GM21786 (cell line): ENCODE results near the gene UGT1A10.
"Not testable (repeated sequence)": the region's sequence is repeated elsewhere in the genome, so short reads cannot be mapped to it uniquely, and the experiment has no call there.

Source experiments
- ATAC-seq: cut with Tn5 transposase; IDR thresholded peaks from one replicate; pipeline ENCODE4 v1.9.1; 2021; ENCODE audit not compliant: unreplicated experiment

The UGT1A10 gene

DNA sequence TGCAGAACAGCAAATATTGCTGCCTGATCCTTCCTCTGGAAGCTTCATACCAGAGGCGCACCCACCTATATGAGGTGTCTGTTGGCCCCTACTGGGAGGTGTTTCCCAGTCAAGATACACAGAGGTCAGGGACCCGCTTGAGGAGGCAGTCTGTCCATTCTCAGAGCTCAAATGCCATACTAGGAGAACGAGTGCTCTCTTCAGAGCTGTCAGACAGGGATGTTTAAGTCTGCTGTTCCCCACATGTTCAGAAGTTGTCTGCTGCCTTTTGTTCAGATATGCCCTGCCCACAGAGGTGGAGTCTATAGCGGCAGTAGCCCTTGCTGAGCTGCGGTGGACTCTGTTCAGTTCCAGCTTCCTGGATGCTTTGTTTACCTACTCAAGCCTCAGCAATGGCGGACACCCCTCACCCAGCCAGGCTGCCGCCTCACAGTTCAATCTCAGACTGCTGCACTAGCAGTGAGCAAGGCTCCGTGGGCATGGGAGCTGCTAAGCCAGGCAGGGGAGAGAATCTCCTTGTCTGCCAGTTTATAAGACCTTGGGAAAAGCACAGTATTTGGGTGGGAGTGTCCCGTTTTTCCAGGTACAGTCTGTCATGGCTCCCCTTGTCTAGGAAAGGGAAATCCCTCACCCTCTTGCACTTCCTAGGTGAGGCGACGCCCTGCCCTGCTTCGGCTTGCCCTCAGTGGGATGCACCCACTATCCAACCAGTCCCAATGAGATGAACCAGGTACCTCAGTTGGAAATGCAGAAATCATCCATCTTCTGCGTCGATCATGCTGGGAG lies 100.8 kb downstream of the UGT1A10 start:
- ATAC-seq, result not testable (repeated sequence)

DNA sequence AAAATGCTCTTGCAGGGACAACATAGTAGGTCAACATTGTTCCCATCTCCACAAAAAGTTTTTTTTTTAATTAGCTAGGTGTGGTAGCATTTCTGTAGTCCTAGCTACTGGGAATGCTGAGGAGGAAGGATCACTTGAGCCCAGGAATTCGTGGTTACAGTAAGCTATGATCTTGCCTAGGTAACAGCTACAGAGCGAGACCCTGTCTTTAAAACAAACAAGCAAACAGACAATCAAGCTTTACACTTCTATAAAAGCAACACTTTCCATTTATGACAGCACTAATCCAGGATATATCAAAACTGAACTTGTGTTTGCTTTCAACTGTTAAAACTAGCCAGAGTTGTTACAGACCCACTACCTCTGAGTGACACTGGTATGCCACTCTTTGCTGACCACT lies 104.6 kb downstream of the UGT1A10 start:
- ATAC-seq, result no peak

DNA sequence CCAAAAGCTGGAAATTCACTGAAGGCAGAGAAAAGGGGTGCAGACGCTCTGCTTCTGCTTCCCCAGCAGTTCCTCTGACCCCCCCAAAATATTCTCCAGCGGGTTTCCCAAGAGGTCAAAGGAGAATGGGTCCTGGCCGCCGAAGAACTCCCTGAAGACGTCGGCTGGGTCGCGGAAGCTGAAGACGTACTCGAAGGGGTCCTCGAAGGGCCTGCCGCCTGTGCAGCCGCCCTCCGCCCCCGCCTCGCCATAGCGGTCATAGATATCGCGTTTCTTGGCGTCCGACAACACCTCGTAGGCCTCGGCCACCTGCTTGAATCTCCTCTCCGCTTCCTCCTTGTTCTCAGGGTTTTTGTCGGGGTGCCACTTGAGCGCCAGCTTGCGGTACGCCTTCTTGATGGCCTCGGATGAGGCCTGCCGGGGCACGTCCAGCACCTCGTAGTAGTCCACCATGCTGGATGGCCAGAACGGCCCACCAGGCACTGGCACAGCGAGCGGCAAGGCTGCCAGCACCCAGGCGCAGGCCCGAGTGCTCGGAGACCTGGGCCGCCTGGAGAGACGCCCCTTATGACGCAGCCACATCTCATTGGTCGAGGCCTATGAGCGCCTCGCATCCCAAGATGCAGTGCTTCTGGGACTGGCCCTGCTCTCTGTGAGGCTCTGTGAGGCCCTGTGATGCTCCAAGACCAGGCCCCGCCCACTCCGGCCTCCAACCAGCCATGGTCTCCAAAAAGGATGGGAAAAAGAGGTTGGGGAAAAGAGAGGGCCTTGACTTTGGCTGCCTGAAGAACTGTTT lies 107.4 kb downstream of the UGT1A10 start:
- no peak for ATAC-seq

GRCh38 chr2:233745073-233745755 lies 109.0 kb downstream of the UGT1A10 start:
- no peak for ATAC-seq

DNA sequence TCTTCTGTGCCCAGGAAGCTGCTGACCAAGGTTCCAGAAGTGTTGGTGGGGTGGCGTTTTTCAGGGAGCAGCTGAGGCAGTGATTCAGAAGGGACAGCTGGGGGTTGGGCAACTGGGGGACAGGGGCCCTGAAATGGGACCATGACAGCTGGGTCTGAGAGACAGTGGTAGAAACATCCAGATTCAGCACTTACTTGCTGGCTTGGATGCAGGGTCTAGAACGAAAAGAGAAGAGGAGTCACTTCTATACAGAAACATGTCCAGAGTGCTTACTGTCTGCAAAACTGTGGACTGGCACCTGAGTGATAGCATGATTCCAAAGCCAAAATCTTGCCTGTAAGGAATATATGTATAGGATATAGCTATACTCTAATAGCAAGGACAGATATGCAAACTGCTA lies 109.6 kb downstream of the UGT1A10 start:
- not testable (repeated sequence) for ATAC-seq

- no peak for ATAC-seq
These were observed 110.4 kb downstream of the UGT1A10 start for GRCh38 chr2:233746475-233747282.

- ATAC-seq, result no peak
These were observed 111.0 kb downstream of the UGT1A10 start for GRCh38 chr2:233747283-233747544.

DNA sequence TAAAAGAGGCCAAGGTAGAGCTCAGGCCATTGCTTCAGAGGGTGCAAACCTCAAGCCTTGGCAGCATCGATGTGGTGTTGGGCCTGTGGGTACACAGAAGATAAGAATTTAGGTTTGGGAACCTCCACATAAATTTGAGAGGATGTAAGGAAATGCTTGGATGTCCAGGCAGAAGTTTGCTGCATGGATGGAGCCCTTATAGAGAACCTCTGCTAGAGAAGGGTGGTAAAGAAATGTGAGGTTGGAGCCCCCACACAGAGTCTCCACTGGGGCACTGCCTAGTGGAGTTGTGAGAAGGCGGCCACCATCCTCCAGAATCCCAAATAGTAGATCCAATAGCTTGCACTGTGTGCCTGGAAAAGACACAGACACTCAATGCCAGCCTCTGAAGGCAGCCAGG lies 114.4 kb downstream of the UGT1A10 start:
- not testable (repeated sequence) for ATAC-seq

- not testable (repeated sequence) for ATAC-seq
These were observed 115.2 kb downstream of the UGT1A10 start for GRCh38 chr2:233751212-233752009.

- ATAC-seq, result no peak
These were observed 118.8 kb downstream of the UGT1A10 start for GRCh38 chr2:233754872-233755611.

DNA sequence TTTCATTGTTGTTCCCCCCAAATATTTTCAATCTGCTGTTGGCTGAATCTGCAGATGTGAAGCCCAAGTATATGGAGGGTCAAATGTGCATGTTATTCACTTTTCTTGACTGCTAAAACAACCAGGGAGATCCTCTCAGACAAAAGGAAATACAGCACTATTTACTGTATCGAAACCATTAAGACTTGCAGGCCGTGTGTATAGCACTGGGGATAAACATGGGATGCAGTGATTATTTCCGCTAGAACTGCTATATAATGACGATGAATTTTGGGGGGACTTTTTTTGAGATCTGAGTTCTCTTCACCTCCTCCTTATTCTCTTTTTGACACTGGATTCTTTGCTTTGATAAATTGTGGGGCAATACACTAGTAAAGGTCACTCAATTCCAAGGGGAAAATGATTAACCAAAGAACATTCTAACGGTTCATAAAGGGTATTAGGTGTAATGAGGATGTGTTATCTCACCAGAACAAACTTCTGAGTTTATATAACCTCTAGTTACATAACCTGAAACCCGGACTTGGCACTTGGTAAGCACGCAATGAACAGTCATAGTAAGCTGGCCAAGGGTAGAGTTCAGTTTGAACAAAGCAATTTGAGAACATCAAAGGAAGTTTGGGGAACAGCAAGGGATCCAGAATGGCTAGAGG lies 120.3 kb downstream of the UGT1A10 start:
- ATAC-seq, result no peak

DNA sequence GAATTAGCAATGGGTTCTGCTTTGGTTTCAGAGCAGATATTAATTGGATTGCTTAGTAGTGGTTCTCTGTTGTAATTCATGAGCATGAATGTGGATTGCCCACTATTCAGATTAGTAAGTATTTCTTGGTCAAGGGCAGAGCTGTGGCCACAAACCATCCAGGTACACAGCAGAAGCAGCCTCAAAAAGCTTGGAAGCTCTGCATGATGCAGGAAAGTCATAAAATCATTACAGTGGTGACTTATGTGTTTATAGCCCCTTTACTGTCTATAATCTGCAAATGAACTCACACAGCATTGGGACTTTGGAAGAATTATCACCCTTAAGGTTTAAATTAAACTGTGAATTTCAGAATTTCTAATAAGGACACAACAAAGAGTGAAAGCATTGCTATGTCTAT lies 121.9 kb downstream of the UGT1A10 start:
- ATAC-seq, result no peak

DNA sequence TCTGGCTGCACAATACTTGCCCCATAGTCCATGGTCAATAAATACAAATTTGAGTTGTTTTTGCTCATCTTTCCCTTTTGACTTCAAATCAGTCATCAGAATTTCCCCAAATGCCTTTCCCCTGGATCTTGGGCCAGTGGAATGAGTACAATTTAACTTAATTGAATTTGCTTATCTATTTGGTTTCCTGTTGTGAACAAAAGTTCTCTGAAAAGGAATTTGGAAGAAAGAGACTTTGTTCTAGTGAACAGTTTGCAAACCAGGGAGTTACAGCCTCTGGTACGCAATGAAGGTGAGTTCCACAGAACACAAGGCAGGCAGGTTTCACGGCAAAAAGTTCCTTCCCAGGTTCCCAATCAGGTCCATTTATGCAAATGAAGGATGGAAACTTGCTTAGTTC lies 122.6 kb downstream of the UGT1A10 start:
- no peak for ATAC-seq

- ATAC-seq, result no peak
These were observed 123.8 kb downstream of the UGT1A10 start, which contains the start of gene UGT1A1 for GRCh38 chr2:233760043-233760442. TSS of gene UGT1A1 (plus strand) at chr2:233760270. CDS start at chr2:233760288, 18 bp downstream.

DNA sequence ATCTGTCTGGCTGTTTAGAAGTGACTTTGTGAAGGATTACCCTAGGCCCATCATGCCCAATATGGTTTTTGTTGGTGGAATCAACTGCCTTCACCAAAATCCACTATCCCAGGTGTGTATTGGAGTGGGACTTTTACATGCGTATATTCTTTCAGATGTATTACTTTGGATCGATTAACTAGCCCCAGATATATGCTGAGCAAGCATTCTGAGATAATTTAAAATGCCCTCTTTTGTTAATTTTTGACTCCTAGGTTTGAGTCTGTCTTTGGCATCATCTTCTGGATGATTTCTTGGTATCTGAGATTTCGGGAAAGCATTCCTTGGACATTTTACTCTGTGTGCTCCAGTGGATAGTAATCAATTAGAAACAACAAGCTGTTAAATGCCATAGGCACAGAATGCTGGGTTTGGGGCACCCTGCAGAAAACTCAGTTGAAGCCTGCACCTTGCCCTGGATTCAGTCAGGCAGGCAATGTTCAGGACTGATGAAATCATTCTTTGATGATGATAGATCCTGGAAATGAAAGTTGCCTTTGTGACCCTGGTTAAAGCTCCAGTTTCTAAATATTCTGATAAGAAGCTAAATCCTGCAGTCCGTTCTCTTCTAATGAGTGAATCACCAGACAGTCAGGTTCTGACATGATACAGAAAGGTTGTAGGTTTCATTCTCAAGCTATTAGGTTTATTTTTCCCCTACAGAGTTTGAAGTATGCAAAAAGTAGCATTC lies 125.0 kb downstream of the UGT1A10 start:
- no peak for ATAC-seq

GRCh38 chr2:233764264-233764663 lies 128.0 kb downstream of the UGT1A10 start:
- ATAC-seq, result no peak

DNA sequence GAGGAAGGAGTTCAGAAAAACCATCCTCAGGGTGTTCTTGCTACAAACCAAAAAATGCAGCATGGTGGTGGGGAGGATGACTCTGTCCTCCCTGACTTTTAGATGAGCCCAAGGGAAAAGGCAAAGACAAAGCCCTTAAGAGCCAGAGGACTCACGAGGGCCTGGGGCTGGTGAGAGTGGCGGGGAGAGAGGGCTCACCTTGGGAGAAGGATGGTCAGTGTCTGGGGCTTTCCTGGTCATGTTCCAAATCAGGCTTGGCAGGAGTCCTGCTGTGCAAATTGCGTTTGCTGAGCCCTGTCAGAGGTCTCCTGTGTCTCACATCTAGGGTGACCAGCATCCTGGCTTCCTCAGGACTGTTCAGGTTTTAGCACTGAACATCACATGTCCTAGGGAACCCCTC lies 128.5 kb downstream of the UGT1A10 start:
- ATAC-seq, result no peak

GRCh38 chr2:233766416-233766815 lies 130.2 kb downstream of the UGT1A10 start:
- ATAC-seq, result no peak
